Hepatocyte (in vitro differentiated cells): ENCODE measurements around the gene EFEMP2. TPM values are rescaled to one million over a fixed set of nuclear protein-coding genes. Genes with fewer than 3 reads are reported as not detected.

Source experiments
- DNase-seq: peaks from one replicate; pipeline ENCODE4 v3.0.0-alpha.2; 2016; ENCODE audit warnings: low spot score
- H2AFZ ChIP-seq: fragments of 200-600 bp; sonication (generic); 2 replicates; pipeline ENCODE4 v1.6.0; 2016; ENCODE audit warnings: antibody characterized with exemption, mild to moderate bottlenecking
- H3K27ac ChIP-seq: fragments of 200-600 bp; sonication (generic); 2 replicates; pipeline ENCODE4 v1.5.1; 2016; ENCODE audit warnings: mild to moderate bottlenecking
- H3K27me3 ChIP-seq: fragments of 200-600 bp; sonication (generic); 2 replicates; pipeline ENCODE4 v1.6.1; 2016
- H3K36me3 ChIP-seq: fragments of 200-600 bp; sonication (generic); replicated peaks from 2 replicates; pipeline ENCODE4 v1.5.1; 2016; ENCODE audit warnings: low read depth; ENCODE audit not compliant: insufficient read depth
- H3K4me1 ChIP-seq: fragments of 200-600 bp; sonication (generic); 2 replicates; pipeline ENCODE4 v1.5.1; 2016; ENCODE audit warnings: mild to moderate bottlenecking, moderate library complexity; ENCODE audit not compliant: insufficient read depth
- H3K4me2 ChIP-seq: fragments of 200-600 bp; sonication (generic); 2 replicates; pipeline ENCODE4 v1.6.0; 2016
- H3K4me3 ChIP-seq: fragments of 200-600 bp; sonication (generic); 2 replicates; pipeline ENCODE4 v1.5.1; 2016; ENCODE audit warnings: mild to moderate bottlenecking
- H3K79me2 ChIP-seq: fragments of 200-600 bp; sonication (generic); 2 replicates; pipeline ENCODE4 v1.6.0; 2017; ENCODE audit warnings: mild to moderate bottlenecking
- H3K9me2 ChIP-seq: fragments of 200-600 bp; sonication (generic); replicated peaks from 2 replicates; pipeline ENCODE4 v1.6.0; 2017; ENCODE audit warnings: mild to moderate bottlenecking; ENCODE audit not compliant: insufficient read depth
- H3K9me3 ChIP-seq: fragments of 200-600 bp; sonication (generic); 2 replicates; pipeline ENCODE4 v1.5.1; 2016; ENCODE audit warnings: low read depth, mild to moderate bottlenecking
- H4K20me1 ChIP-seq: fragments of 200-600 bp; sonication (generic); 2 replicates; pipeline ENCODE4 v1.6.0; 2016; ENCODE audit warnings: mild to moderate bottlenecking; ENCODE audit not compliant: insufficient read depth, poor library complexity, severe bottlenecking
- CTCF ChIP-seq: fragments of 200-600 bp; sonication (generic); IDR thresholded peaks from 2 replicates; pipeline ENCODE4 v1.5.1; 2016; ENCODE audit warnings: antibody characterized with exemption, mild to moderate bottlenecking; ENCODE audit not compliant: poor library complexity
- EZH2 ChIP-seq: fragments of 200-600 bp; sonication (generic); IDR thresholded peaks from 2 replicates; pipeline ENCODE4 v1.6.1; 2016; ENCODE audit warnings: antibody characterized with exemption, mild to moderate bottlenecking, borderline replicate concordance
- EZH2phosphoT487 ChIP-seq: fragments of 200-600 bp; sonication (generic); IDR thresholded peaks from one replicate; pipeline ENCODE4 v1.6.1; 2018; ENCODE audit warnings: antibody characterized with exemption, mild to moderate bottlenecking, low read depth, moderate library complexity; ENCODE audit not compliant: unreplicated experiment, severe bottlenecking
- WGBS: methylation state at CpG from one replicate; pipeline ENCODE4 v1.1.6; 2016; ENCODE audit warnings: low lambda C conversion rate; ENCODE audit errors: missing lambda C conversion rate; 5-methylcytosine and 5-hydroxymethylcytosine counted together
- polyA plus RNA-seq: library from polyadenylated mRNA; unstranded; fragments of >200 nt; fragmentation: Nextera tagmentation; extraction: Ambion mirVana; gene quantifications from 2 replicates; pipeline ENCODE4 v1.2.1, GENCODE V29; 2016
- total RNA-seq: library from RNA; depleted of rRNA; stranded (reverse); fragments of >200 nt; gene quantifications from 2 replicates; pipeline ENCODE4 v1.2.3, GENCODE V29; 2014

EFEMP2 gene
- total and polyA plus RNA-seq, 2 experiments from 2014 or later, result 65.2 to 197 TPM

- Histone ChIP-seq H3K9me3 (no peaks in the 10 kb centered on the region), H2AFZ (no peak overlapping the region), H3K27ac (no peak overlapping the region), H3K36me3 (no peaks in the 10 kb centered on the region), H3K4me1 (peaks cover 28% of the 10 kb centered on the region), H3K79me2 (peaks cover 12% of the 10 kb centered on the region), H3K9me2 (no peaks in the 10 kb centered on the region), H4K20me1 (no peaks in the 10 kb centered on the region), H3K4me2 (no peak overlapping the region), H3K27me3 (no peaks in the 10 kb centered on the region), H3K4me3 (no peak overlapping the region)
- WGBS, result 73% methylated on average over 4 of the region's 4 CpGs
- DNase-seq, result no peak
- no peak for TF ChIP-seq EZH2
- no peak for TF ChIP-seq CTCF
- no peak for TF ChIP-seq EZH2phosphoT487
Observed at GRCh38 chr11:65912845-65913244, 40.2 kb upstream of the EFEMP2 start.

GRCh38 chr11:65911682-65912568 lies 39.3 kb upstream of the EFEMP2 start:
- Histone ChIP-seq H3K36me3 (no peaks in the 10 kb centered on the region), H2AFZ (no peak overlapping the region), H3K27ac (no peak overlapping the region), H3K9me3 (no peaks in the 10 kb centered on the region), H4K20me1 (no peaks in the 10 kb centered on the region), H3K27me3 (no peaks in the 10 kb centered on the region), H3K79me2 (peaks cover 3% of the 10 kb centered on the region), H3K4me3 (no peak overlapping the region), H3K4me2 (no peak overlapping the region), H3K4me1 (peaks cover 24% of the 10 kb centered on the region), H3K9me2 (no peaks in the 10 kb centered on the region)
- 32% methylated on average over 14 of the region's 14 CpGs for WGBS
- DNase-seq, result peak; percentile 68
- TF ChIP-seq CTCF, result peak; percentile 28
- no peak for TF ChIP-seq EZH2

GRCh38 chr11:65907878-65908277 lies 35.3 kb upstream of the EFEMP2 start:
- no peak for DNase-seq
- no peak overlapping the region for H3K4me2 ChIP-seq
- H3K9me3 ChIP-seq, result no peaks in the 10 kb centered on the region
- WGBS, result 77% methylated on average over 6 of the region's 6 CpGs
- no peak overlapping the region for H3K4me3 ChIP-seq
- H3K4me1 ChIP-seq, result peaks cover 4% of the 10 kb centered on the region
- TF ChIP-seq EZH2phosphoT487 (no peak), CTCF (no peak), EZH2 (no peak)
- no peaks in the 10 kb centered on the region for H4K20me1 ChIP-seq
- no peaks in the 10 kb centered on the region for H3K36me3 ChIP-seq
- no peaks in the 10 kb centered on the region for H3K9me2 ChIP-seq
- H2AFZ ChIP-seq, result no peak overlapping the region
- H3K27me3 ChIP-seq, result no peaks in the 10 kb centered on the region
- H3K79me2 ChIP-seq, result no peaks in the 10 kb centered on the region
- H3K27ac ChIP-seq, result no peak overlapping the region
